OCI-LY7 (cell line): ENCODE results near the gene DOCK7. TPM values are rescaled to one million over a fixed set of nuclear protein-coding genes. Genes with fewer than 3 reads are reported as not detected.
"Not testable (repeated sequence)": the region's sequence is repeated elsewhere in the genome, so short reads cannot be mapped to it uniquely, and the experiment has no call there.

Experiments
- BruUV-seq: library from RNA; stranded (reverse); fragments of 400-500 nt; replicated peaks from 2 replicates; lab custom pipeline; 2021; lab: Mats Ljungman, UMichigan
- CTCF ChIA-PET: fragments of 300-600 bp; sonication (Branson Sonifier 250); formaldehyde crosslinking; loops from one replicate; lab custom pipeline; 2022; ENCODE audit warnings: antibody characterized with exemption; ENCODE audit not compliant: unreplicated experiment; lab: Charles Lee
- POLR2A ChIA-PET: fragments of 300-600 bp; sonication (Branson Sonifier 250); formaldehyde crosslinking; loops from one replicate; lab custom pipeline; 2022; ENCODE audit warnings: antibody characterized with exemption; lab: Charles Lee
- DNase-seq: peaks from one replicate; pipeline ENCODE4 v3.0.0-alpha.2; 2015; ENCODE audit warnings: low spot score
- H2AFZ ChIP-seq: fragments of 200-600 bp; sonication (generic), shearing (Covaris generic); 2 replicates; pipeline ENCODE4 v1.6.1; 2014; ENCODE audit warnings: mild to moderate bottlenecking, antibody characterized with exemption, low read length, moderate library complexity
- H3K27ac ChIP-seq: fragments of 200-600 bp; sonication (generic); 2 replicates; pipeline ENCODE4 v1.5.1; 2014; ENCODE audit warnings: mixed run types, low read depth, mild to moderate bottlenecking, moderate library complexity, low read length, inconsistent platforms; ENCODE audit not compliant: poor library complexity, severe bottlenecking
- H3K36me3 ChIP-seq: fragments of 200-600 bp; sonication (generic); 2 replicates; pipeline ENCODE4 v1.6.1; 2014; ENCODE audit warnings: mild to moderate bottlenecking, antibody characterized with exemption, low read length, moderate library complexity, mixed read lengths; ENCODE audit not compliant: insufficient read depth
- H3K4me1 ChIP-seq: fragments of 200-600 bp; sonication (generic); 2 replicates; pipeline ENCODE4 v1.5.1; 2014; ENCODE audit warnings: mild to moderate bottlenecking, low read length; ENCODE audit not compliant: insufficient read depth, poor library complexity, severe bottlenecking
- H3K4me2 ChIP-seq: fragments of 200-600 bp; sonication (generic); 2 replicates; pipeline ENCODE4 v1.6.1; 2014; ENCODE audit warnings: mild to moderate bottlenecking, low read length
- H3K4me3 ChIP-seq: fragments of 200-600 bp; sonication (generic); 2 replicates; pipeline ENCODE4 v1.5.1; 2014; ENCODE audit warnings: mild to moderate bottlenecking, low read depth, low read length; ENCODE audit not compliant: poor library complexity, severe bottlenecking
- H3K79me2 ChIP-seq: fragments of 200-600 bp; sonication (generic); 2 replicates; pipeline ENCODE4 v1.6.1; 2016; ENCODE audit warnings: low read depth, mild to moderate bottlenecking, low read length, moderate library complexity, mixed read lengths; ENCODE audit not compliant: insufficient read depth
- H3K9me2 ChIP-seq: fragments of 200-600 bp; sonication (generic); 2 replicates; pipeline ENCODE4 v1.6.1; 2016; ENCODE audit warnings: mild to moderate bottlenecking, low read length, mixed read lengths; ENCODE audit not compliant: insufficient read depth
- H3K9me3 ChIP-seq: fragments of 200-600 bp; sonication (generic); 2 replicates; pipeline ENCODE4 v1.6.1; 2014; ENCODE audit warnings: mild to moderate bottlenecking, mixed run types, low read length, mixed read lengths
- H4K20me1 ChIP-seq: fragments of 200-600 bp; sonication (generic); 2 replicates; pipeline ENCODE4 v1.6.1; 2014; ENCODE audit warnings: mild to moderate bottlenecking, antibody characterized with exemption, low read length, moderate library complexity, mixed read lengths; ENCODE audit not compliant: insufficient read depth
- EZH2phosphoT487 ChIP-seq: fragments of 200-600 bp; sonication (generic); IDR thresholded peaks from 2 replicates; pipeline ENCODE4 v1.6.1; 2018; ENCODE audit warnings: low read depth, borderline replicate concordance, mild to moderate bottlenecking, mixed run types, antibody characterized with exemption, low read length, moderate library complexity, mixed read lengths
- intact Hi-C: fragments of 100-400 bp; cut with micrococcal nuclease; formaldehyde crosslinking; loops from one replicate; pipeline ENCODE4 v1.10.0; 2022; ENCODE audit not compliant: unreplicated experiment
- total RNA-seq, 2 experiments: library from RNA; depleted of rRNA in 1 of 2; stranded (reverse); fragments of >200 nt in 1 of 2; shearing (Covaris generic) in 1 of 2; gene quantifications; 2 replicates each; pipeline ENCODE4 v1.2.3, GENCODE V29; 2014 to 2022
- TF ChIP-seq, protein P1 (sequence below): fragments of 200-600 bp; sonication (generic); conservative IDR thresholded peaks from 2 replicates; pipeline ENCODE4 v1.5.1; 2014; ENCODE audit warnings: mild to moderate bottlenecking, antibody characterized with exemption, low read length, moderate library complexity, mixed read lengths

The DOCK7 gene
- total RNA-seq, 2 experiments from 2014 or later, result 19.5 to 20.3 TPM

DNA sequence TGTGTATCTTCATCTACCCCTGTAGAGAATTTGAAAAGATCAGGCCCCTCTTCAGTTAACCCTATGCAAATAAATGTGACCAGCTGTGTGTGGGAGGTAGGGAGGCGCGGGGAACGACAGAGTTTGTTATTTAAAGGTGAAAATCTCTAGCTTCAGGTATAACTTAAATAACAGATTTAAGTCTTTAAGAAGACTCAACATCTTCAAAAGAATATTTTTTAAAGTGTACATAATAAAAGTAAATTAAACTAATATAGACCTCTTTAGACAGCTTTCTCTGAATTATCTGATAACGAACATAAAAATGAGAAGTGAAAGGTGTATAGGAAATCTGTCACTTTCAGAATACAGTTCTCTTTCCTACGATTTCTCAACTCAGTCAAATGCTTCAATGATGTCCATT is 74.9 kb downstream of the DOCK7 start:
- Histone ChIP-seq H4K20me1 (no peaks in the 10 kb centered on the region), H3K4me3 (peak overlapping the region; percentile 35), H3K4me1 (peaks cover 19% of the 10 kb centered on the region), H3K9me3 (no peaks in the 10 kb centered on the region), H3K27ac (peak overlapping the region; percentile 25), H3K79me2 (no peaks in the 10 kb centered on the region), H3K36me3 (no peaks in the 10 kb centered on the region), H3K9me2 (no peaks in the 10 kb centered on the region), H2AFZ (no peak overlapping the region), H3K4me2 (peak overlapping the region; percentile 59)
- no TSS peak for BruUV-seq
- POLR2A ChIA-PET, result interaction anchor here (0.6 to 1.1 kb wide), 2 partner anchors 20 to 26 kb away, joined by 3 to 4 read pairs; no protein-coding TSS in a partner anchor
- intact Hi-C loops, result no loop called here
- CTCF ChIA-PET, result no interaction called here
- no peak for TF ChIP-seq EZH2phosphoT487
- TF ChIP-seq, protein P1, sequence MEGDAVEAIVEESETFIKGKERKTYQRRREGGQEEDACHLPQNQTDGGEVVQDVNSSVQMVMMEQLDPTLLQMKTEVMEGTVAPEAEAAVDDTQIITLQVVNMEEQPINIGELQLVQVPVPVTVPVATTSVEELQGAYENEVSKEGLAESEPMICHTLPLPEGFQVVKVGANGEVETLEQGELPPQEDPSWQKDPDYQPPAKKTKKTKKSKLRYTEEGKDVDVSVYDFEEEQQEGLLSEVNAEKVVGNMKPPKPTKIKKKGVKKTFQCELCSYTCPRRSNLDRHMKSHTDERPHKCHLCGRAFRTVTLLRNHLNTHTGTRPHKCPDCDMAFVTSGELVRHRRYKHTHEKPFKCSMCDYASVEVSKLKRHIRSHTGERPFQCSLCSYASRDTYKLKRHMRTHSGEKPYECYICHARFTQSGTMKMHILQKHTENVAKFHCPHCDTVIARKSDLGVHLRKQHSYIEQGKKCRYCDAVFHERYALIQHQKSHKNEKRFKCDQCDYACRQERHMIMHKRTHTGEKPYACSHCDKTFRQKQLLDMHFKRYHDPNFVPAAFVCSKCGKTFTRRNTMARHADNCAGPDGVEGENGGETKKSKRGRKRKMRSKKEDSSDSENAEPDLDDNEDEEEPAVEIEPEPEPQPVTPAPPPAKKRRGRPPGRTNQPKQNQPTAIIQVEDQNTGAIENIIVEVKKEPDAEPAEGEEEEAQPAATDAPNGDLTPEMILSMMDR, result no peak
- DNase-seq, result peak; percentile 46

DNA sequence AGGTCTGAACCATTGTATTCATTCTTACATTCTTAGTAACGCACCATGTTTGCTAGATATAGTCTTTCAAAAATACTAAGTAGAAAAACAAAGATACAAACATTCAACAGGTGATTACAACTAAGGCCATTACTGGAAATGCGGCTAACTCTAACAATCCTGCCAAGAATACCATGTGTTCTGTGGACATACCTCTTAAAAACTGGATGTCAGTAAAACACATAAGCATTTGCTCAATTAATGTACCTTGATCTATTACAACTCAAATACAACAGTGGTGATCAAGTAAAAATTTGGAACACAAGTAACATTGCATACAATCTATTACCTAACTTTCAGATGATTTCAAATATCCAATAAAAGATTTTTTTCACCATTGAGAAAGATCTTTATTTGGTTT is 75.4 kb downstream of the DOCK7 start:
- H2AFZ ChIP-seq, result no peak overlapping the region

DNA sequence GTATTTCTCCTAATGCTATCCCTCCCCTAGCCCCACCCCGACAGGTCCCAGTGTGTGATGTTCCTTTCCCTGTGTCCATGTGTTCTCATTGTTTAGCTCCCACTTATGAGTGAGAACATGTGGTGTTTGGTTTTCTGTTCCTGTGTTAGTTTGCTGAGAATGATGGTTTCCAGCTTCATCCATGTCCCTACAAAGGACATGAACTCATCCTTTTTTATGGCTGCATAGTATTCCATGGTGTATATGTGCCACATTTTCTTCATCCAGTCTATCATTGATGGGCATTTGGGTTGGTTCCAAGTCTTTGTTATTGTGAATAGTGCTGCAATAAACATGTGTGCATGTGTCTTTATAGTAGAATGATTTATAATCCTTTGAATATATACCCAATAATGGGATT is 77.6 kb downstream of the DOCK7 start:
- not testable (repeated sequence) for BruUV-seq, DNase-seq

More for the DNA sequence above, 75.4 kb downstream of the DOCK7 start:
- Histone ChIP-seq H3K36me3 (no peaks in the 10 kb centered on the region), H3K4me1 (peaks cover 19% of the 10 kb centered on the region), H4K20me1 (no peaks in the 10 kb centered on the region), H3K4me2 (peak overlapping the region; percentile 59), H3K9me2 (no peaks in the 10 kb centered on the region), H3K4me3 (peak overlapping the region; percentile 35), H3K9me3 (no peaks in the 10 kb centered on the region), H3K79me2 (no peaks in the 10 kb centered on the region), H3K27ac (peak overlapping the region; percentile 25)
- BruUV-seq, result no TSS peak
- TF ChIP-seq, protein P1, result no peak
- TF ChIP-seq EZH2phosphoT487, result no peak
- intact Hi-C loops, result no loop called here
- ChIA-PET POLR2A (interaction anchor here (1.1 kb wide), 1 partner anchor 21 kb away, joined by 3 read pairs; no protein-coding TSS in a partner anchor), CTCF (no interaction called here)
- DNase-seq, result no peak

More for the DNA sequence above, 77.6 kb downstream of the DOCK7 start:
- H3K9me2 ChIP-seq, H3K79me2 ChIP-seq, intact Hi-C loops, H2AFZ ChIP-seq, H3K4me3 ChIP-seq, H3K27ac ChIP-seq, H3K4me2 ChIP-seq, CTCF ChIA-PET, POLR2A ChIA-PET, H3K36me3 ChIP-seq, H3K9me3 ChIP-seq, H4K20me1 ChIP-seq: not testable (repeated sequence)
- H3K4me1 ChIP-seq, result peaks cover 19% of the 10 kb centered on the region
